ENCODE results near the gene VAX1.
A peak's percentile ranks its signal among the peaks of the same experiment; 100 is the strongest.
"Not testable (repeated sequence)": the region's sequence is repeated elsewhere in the genome, so short reads cannot be mapped to it uniquely, and the experiment has no call there.

Gene VAX1

GRCh38 chr10:117134306-117135025 lies 3.6 kb downstream of the VAX1 start:
- no peak overlapping the region for H3K4me3 Mint-ChIP-seq
- H3K27me3 Mint-ChIP-seq, result peaks cover 35% of the 10 kb centered on the region

GRCh38 chr10:117134056-117134305 lies 4.1 kb downstream of the VAX1 start:
- no peak overlapping the region for H3K27ac Mint-ChIP-seq
- H3K4me3 Mint-ChIP-seq, result no peak overlapping the region
- peaks cover 32% of the 10 kb centered on the region for H3K27me3 Mint-ChIP-seq

More at GRCh38 chr10:117134306-117135025, 3.6 kb downstream of the VAX1 start:
- Mint-ChIP-seq H3K4me1 (peaks cover 4% of the 10 kb centered on the region), H3K27ac (no peak overlapping the region), H3K36me3 (peaks cover 3% of the 10 kb centered on the region), H3K9me3 (peaks cover 3% of the 10 kb centered on the region)
- DNase-seq (ENCODE audit: low spot score in 2 of 2) (no peak), ATAC-seq (ENCODE audit: low read depth) (no peak)

DNA sequence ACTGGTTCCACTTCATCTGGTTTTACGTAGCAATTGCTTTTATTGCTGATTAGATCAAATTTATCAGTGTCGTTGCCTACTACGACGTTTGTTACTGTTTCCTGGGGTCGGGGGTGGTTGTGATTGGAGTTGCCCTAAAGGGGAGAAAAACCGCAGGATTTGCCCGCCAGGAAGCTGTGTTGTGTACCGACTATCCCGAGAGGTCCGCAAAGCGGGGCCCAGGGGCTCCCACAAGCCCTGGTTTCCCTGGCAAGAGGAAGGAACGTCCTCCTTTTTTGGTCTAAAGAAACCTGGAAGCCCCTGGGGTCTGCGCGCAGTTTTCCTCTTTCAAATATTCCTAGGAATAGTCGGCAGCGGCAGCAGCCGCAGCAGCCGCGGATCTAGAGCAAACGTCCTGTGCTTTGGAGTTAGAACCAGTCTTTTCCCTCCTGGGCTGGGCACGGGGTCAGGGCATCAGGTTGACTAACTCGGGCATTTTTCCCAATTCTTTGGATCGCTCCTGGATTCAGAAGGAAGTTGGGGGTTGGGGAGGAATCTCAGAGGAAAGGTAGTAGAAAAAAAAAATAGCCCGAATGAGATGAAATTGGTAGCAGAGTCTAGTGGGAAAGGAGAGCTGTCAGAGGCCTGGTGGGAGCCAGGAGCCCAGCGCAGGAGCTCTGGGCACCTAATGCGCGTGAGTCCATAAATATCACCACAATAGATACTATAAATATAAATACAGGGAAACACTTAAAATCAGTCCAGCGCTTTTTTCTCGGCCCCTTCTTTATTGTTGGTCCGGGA lies 4.6 kb downstream of the VAX1 start:
- Mint-ChIP-seq H3K36me3 (no peaks in the 10 kb centered on the region), H3K27me3 (peaks cover 30% of the 10 kb centered on the region), H3K27ac (no peak overlapping the region), H3K4me3 (no peak overlapping the region), H3K4me1 (peaks cover 4% of the 10 kb centered on the region), H3K9me3 (peaks cover 3% of the 10 kb centered on the region)
- DNase-seq (ENCODE audit: low spot score in 2 of 2) (no peak), ATAC-seq (ENCODE audit: low read depth) (no peak)

More at GRCh38 chr10:117134056-117134305, 4.1 kb downstream of the VAX1 start:
- Mint-ChIP-seq H3K36me3 (no peaks in the 10 kb centered on the region), H3K4me1 (peaks cover 4% of the 10 kb centered on the region), H3K9me3 (peaks cover 3% of the 10 kb centered on the region)
- ATAC-seq (ENCODE audit: low read depth), result no peak
- no peak for DNase-seq (ENCODE audit: low spot score in 2 of 2)

DNA sequence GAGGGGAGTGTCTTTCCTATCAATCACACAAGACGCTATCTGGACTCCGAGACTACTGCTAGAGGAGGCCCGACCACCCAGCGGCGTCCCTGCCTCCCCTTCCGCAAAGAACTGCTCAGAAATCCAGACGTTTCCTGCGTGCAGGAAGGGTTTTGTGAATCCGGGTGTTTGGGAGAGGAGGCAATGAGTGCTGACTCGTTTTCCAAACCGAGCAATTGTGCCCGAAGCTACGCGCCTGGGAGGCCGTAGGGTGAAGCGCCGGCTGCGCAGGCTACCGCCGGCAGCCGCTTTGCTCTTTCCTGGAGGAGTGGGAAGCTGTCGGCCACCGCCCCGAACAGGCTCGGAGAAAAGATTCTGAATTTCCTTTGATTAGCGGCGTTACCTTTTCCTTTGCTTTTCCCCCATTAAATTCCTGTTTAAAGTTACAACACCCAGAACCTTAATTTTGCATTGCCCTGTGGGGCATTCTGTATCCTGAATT lies 5.3 kb downstream of the VAX1 start:
- Mint-ChIP-seq H3K4me1 (peaks cover 4% of the 10 kb centered on the region), H3K27ac (no peak overlapping the region), H3K4me3 (no peak overlapping the region), H3K36me3 (no peaks in the 10 kb centered on the region), H3K27me3 (peaks cover 29% of the 10 kb centered on the region), H3K9me3 (peaks cover 3% of the 10 kb centered on the region)
- DNase-seq (ENCODE audit: low spot score in 2 of 2), result no peak
- no peak for ATAC-seq (ENCODE audit: low read depth)

DNA sequence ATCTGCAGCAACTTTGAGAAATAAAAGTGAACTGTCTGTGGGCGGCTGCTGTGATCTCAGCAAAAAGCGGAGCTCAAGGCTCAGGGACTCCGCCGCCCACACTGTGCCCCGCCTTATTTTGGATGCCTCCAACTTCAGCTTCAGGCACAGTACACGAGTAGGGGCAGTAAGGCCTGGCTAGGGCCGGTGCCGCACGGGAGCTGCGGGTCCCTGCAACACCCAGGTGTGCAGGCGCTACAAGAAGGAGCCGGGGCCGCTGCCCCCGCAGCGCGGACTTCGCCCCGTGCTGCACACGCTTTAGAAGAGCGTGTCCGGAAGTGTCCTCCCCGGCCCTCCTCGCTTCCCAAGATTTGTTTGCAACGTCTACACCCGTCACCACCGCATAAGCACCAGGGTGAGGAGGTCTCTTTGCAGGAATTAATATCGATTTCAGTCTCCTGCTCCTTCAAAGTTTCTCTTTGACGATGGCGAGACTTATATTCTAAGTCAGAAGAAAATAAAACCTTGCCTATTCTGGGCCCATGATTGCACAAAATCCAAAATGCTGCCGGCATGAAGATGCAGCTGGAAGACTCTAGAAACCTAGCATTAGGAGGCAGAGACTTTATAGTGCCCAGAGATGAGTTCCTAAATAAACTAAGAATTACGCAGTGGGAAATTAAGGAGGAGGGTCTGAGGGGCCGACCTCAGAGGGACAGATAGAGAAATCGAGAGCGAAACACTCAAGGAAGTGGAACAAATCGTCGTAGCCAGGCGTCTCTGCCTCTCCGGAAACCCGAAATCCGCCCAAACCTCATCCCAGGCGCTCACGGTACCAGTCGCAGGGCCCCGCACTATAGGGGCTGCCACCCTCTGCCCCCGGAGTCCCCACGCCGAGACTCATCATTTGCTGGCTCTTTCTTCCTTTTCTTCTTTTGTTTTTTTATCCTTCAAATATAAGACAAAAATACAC lies 6.4 kb downstream of the VAX1 start:
- no peak for DNase-seq (ENCODE audit: low spot score in 2 of 2)

DNA sequence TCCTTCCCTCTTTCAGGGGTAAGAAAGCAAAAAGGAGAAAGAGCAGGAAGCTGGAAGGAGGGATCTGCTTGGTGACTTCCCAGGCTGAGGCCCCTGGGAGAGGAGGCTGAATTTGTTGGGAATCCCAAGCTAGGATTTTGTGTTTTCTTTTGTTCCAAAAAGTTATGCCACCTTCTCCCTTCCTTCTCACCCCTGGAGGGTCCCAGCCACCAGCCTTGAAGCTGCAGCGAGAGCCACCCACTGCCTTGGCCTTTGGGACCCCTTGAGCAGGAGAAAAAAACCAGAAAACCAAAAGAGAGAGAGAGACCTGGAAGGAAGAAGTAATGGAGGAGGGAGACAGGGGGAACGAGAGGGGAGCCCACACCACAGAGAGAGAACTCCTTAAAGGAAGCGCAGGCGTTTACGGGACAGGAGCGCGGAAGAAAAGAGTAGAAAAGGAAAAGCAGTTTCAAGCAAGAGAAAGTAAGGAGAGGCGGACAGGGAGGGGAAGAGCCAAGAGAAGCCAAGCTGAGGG lies 7.2 kb downstream of the VAX1 start:
- Mint-ChIP-seq H3K27me3 (peaks cover 34% of the 10 kb centered on the region), H3K36me3 (no peaks in the 10 kb centered on the region), H3K27ac (no peak overlapping the region), H3K4me3 (peak overlapping the region; percentile 2), H3K4me1 (peaks cover 4% of the 10 kb centered on the region), H3K9me3 (peaks cover 3% of the 10 kb centered on the region)
- no peak for DNase-seq (ENCODE audit: low spot score in 2 of 2)
- ATAC-seq (ENCODE audit: low read depth), result no peak

More for the DNA sequence above, 6.4 kb downstream of the VAX1 start:
- Mint-ChIP-seq H3K4me1 (peaks cover 4% of the 10 kb centered on the region), H3K4me3 (no peak overlapping the region), H3K36me3 (no peaks in the 10 kb centered on the region), H3K27ac (no peak overlapping the region), H3K9me3 (peaks cover 3% of the 10 kb centered on the region), H3K27me3 (peaks cover 36% of the 10 kb centered on the region)
- ATAC-seq (ENCODE audit: low read depth), result no peak

- Mint-ChIP-seq H3K27me3 (peaks cover 32% of the 10 kb centered on the region), H3K9me3 (peaks cover 3% of the 10 kb centered on the region), H3K4me1 (peaks cover 4% of the 10 kb centered on the region), H3K4me3 (no peak overlapping the region), H3K36me3 (no peaks in the 10 kb centered on the region), H3K27ac (no peak overlapping the region)
- DNase-seq (ENCODE audit: low spot score in 2 of 2) (no peak), ATAC-seq (ENCODE audit: low read depth) (no peak)
Observed at GRCh38 chr10:117130346-117130745, 7.7 kb downstream of the VAX1 start.

GRCh38 chr10:117126645-117127044 lies 11.4 kb downstream of the VAX1 start:
- not testable (repeated sequence) for ATAC-seq (ENCODE audit: low read depth); H3K36me3 Mint-ChIP-seq; DNase-seq (ENCODE audit: low spot score in 2 of 2); H3K27ac Mint-ChIP-seq; H3K4me3 Mint-ChIP-seq; H3K9me3 Mint-ChIP-seq; H3K4me1 Mint-ChIP-seq
- peaks cover 22% of the 10 kb centered on the region for H3K27me3 Mint-ChIP-seq

DNA sequence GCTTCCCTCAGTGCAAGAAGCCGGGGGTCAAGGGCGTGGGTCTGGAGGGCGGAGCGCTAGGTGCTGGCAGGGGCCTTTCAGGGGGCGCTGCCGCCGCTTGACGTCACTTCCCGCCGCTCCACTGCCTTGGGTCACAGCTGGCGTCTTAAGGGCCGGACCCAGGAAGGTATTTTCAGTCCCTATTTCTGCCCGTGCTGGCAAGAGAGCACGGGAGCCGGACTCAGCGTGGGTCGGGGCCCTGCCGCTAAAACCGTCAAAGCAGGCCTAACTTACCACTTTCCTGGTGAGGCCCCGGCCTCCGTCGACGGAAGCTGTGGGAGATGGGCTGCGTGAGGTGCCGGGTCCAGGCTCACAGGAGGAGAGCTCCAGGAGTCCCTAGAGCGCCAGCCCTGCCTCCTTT lies 12.0 kb downstream of the VAX1 start:
- Mint-ChIP-seq H3K4me3 (no peak overlapping the region), H3K9me3 (peaks cover 2% of the 10 kb centered on the region), H3K36me3 (no peaks in the 10 kb centered on the region), H3K27me3 (peaks cover 21% of the 10 kb centered on the region), H3K27ac (no peak overlapping the region), H3K4me1 (peaks cover 2% of the 10 kb centered on the region)
- ATAC-seq (ENCODE audit: low read depth) (no peak), DNase-seq (ENCODE audit: low spot score in 2 of 2) (no peak)

GRCh38 chr10:117112220-117112619 lies 25.9 kb downstream of the VAX1 start:
- Mint-ChIP-seq H3K4me1 (no peaks in the 10 kb centered on the region), H3K4me3 (no peak overlapping the region), H3K27ac (no peak overlapping the region), H3K9me3 (no peaks in the 10 kb centered on the region), H3K27me3 (peaks cover 9% of the 10 kb centered on the region), H3K36me3 (no peaks in the 10 kb centered on the region)
- no peak for ATAC-seq (ENCODE audit: low read depth)
- no peak for DNase-seq (ENCODE audit: low spot score in 2 of 2)

DNA sequence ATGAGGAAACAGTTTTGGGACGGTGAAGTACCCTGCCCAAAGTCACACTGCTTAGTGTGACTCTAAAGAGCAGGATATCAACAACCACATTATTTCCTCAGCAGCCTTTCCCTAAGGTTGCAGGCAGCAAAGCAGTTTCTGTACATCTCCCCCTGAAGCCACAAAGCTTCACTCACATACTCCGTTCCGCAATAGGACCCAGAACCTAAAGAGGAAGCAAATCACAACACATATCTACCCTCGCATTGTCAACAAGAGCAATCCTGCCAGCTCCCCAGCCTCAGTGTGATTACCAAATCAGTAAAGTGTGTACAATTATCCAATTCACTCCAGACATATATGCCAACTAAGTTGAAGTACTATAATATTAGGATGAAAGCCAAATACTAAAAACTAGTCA lies 30.8 kb downstream of the VAX1 start:
- peaks cover 2% of the 10 kb centered on the region for H3K9me3 Mint-ChIP-seq
- no peak overlapping the region for H3K27ac Mint-ChIP-seq
- H3K27me3 Mint-ChIP-seq, result peaks cover 9% of the 10 kb centered on the region
- no peaks in the 10 kb centered on the region for H3K4me1 Mint-ChIP-seq
- ATAC-seq (ENCODE audit: low read depth), result no peak
- no peak for DNase-seq (ENCODE audit: low spot score in 2 of 2)
- peaks cover 2% of the 10 kb centered on the region for H3K36me3 Mint-ChIP-seq
- no peak overlapping the region for H3K4me3 Mint-ChIP-seq

DNA sequence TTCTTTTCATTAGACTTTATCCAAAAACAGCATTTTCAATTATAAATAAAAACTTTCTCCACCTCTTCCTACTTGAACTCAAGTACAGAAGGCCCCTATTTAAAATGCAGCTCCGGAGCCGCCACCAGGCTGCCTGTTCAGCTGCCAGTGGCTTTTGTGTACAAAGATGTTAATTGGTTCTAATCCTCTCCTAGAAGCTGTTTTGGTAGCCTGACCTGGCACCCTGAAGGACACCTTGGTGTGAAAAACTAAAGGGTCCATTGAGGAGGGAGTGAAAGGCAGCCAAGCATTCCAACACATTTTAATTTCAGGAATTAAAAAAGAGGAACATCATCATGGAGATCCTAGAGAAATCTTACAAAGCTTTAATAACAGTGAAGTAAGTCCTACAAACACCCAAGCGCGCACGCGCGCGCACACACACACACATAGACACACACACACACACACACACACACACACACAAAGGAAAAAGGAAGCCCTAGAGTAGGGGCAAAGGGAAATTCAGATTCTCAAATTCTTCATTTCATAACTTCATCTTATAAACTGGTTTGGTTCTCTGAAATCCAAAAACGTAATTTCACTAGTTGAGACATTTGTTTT lies 41.4 kb downstream of the VAX1 start:
- Mint-ChIP-seq H3K27ac (no peak overlapping the region), H3K4me1 (no peaks in the 10 kb centered on the region), H3K36me3 (no peaks in the 10 kb centered on the region), H3K27me3 (peaks cover 2% of the 10 kb centered on the region), H3K9me3 (no peaks in the 10 kb centered on the region), H3K4me3 (no peak overlapping the region)
- DNase-seq (ENCODE audit: low spot score in 2 of 2) (no peak), ATAC-seq (ENCODE audit: low read depth) (no peak)

GRCh38 chr10:117094856-117095255 lies 43.2 kb downstream of the VAX1 start:
- peaks cover 5% of the 10 kb centered on the region for H3K27me3 Mint-ChIP-seq
- H3K4me3 Mint-ChIP-seq, result no peak overlapping the region
- no peaks in the 10 kb centered on the region for H3K9me3 Mint-ChIP-seq
- no peaks in the 10 kb centered on the region for H3K36me3 Mint-ChIP-seq
- no peak for DNase-seq (ENCODE audit: low spot score in 2 of 2)
- no peak overlapping the region for H3K27ac Mint-ChIP-seq
- ATAC-seq (ENCODE audit: low read depth), result no peak
- no peaks in the 10 kb centered on the region for H3K4me1 Mint-ChIP-seq

All from memory B cell (primary cell).